Measurements from ENCODE around the gene ZC3H7B.

Gene ZC3H7B

DNA sequence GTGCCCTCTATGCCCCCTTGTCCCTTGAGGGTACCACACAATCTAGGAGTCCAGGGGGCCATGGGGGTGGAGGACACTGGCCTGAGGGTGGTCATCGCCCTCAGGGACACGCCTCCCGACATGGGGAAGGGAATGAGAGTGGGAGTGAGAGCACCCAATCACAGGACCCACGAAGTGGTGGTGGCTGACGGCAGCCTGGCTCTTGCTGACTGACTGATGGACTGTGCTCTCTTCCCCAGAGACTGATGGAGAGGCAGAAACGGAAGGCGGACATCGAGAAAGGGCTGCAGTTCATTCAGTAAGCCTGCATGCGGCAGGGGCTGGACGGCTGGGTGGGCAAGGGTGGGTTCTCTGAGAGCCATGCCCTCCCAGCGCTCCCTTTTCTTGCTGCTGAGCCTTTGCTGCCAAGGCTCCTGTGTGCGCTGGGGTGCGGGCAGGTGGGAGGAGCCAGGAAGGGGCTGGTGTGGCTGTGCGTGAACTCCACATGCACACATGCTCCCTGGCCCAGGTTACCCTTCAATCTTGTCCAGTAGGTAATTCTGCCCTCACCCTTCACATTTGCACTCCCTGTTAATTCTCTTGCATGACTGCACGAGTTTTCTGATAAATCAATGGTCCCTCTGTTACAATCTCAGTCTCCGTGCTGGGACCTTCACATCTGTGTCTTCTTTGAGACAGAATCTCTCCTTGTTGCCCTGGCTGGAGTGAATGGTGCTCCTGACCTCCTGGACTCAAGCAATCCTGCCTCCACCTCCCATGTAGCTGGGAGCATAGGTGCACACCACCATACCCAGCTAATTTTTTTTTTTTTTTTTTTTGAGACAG is 19.3 kb downstream of the ZC3H7B start:
- DNase-seq (ENCODE audit: low read depth, low spot score) = no peak

DNA sequence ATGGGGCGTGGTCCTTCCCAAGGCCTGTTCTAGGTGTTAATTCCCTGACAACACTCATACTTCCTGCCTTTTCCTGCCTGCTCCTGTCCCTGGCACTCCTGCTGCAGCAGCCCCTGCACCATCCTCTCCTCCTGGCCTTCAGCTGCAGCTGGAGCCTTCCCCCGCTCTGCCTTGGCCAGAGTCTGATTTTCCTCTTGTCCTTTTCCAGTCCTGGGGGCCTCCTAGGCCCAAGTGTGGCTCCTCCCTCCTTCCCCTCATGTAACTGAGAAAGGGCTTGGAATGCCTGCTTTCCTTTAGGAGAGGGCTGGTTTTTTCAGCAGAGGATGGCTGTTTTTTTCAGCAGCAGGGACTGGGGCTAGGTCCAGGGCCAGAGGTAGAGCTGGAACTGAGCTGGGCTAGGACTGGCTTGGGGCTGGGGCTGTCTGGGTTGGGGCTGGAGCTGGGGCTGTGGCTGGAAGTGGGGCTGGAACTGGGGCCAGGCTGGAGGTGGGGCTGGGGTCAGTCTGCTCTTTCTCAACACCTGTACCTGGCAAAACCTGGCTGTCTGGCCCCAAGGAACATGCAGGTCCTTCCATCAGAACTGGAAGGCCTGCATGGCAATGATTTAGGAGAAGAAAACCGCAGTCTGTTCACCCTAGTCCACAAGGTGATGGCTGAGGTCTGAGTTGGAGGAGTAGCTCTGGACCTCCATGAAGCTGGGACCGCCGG is 23.6 kb downstream of the ZC3H7B start:
- H3K27ac ChIP-seq = no peak overlapping the region
- DNase-seq (ENCODE audit: low read depth, low spot score) = no peak

More for the DNA sequence above, 19.3 kb downstream of the ZC3H7B start:
- no peak overlapping the region for H3K27ac ChIP-seq

DNA sequence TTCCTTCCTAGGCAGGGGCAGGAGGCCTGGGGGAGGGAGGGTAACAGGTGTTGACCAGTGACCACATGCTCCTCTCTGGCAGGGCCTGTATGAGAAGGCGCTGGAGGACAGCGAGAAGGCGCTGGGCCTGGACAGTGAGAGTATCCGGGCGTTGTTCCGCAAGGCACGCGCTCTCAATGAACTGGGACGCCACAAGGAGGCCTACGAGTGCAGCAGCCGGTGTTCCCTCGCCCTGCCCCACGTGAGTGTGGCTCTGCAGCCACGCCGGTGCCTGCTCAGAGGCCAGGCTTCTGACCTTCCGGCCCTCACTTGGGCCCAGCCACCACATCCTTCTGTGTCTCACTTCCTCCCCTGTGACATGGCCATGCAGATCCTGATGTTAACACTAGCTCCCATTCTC is 25.8 kb downstream of the ZC3H7B start:
- no peak for DNase-seq (ENCODE audit: low read depth, low spot score)
- no peak overlapping the region for H3K27ac ChIP-seq

DNA sequence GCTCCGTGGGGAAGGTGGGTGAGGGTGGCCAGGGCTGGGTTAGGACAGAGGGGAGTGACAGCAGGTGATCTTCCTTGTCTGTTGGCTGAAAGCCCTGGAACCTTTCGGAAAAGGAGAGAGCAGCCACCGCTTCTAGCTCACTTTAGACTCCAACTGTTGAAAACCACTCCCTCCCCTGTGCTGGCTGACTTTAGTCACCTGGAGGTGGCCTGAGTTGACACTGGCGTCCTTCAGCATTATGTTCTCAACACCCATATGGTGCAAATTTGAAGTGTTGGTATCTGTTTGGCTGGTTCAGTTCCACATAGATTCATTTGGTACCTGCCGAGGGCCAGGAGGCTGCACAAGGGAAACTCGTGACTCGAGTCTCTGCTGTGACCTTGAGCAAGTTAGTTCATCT is 28.8 kb downstream of the ZC3H7B start:
- DNase-seq (ENCODE audit: low read depth, low spot score) = no peak
- H3K27ac ChIP-seq = no peak overlapping the region

- H3K27ac ChIP-seq = no peak overlapping the region
- DNase-seq (ENCODE audit: low read depth, low spot score) = no peak
Measured at GRCh38 chr22:41332217-41332939, 31.1 kb downstream of the ZC3H7B start.

DNA sequence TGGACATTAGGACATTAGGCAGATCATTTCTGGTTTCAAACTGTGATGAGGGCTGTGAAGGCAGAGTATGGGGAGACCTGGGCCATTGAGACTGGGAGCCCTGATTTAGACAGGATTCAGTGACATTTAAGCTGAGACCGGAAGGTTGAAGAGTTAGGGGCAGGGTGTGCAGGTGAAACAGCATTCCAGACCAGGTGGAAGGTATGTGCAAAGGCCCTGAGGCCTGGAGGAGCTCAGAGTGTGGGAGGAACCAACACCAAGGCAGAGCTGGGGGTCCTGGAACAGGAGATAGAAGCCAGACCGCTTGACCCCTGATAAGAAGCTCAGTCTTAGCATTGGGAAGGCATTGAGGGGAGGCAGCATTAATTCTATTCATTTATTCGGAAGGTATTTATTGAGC is 32.5 kb downstream of the ZC3H7B start:
- H3K27ac ChIP-seq = no peak overlapping the region
- no peak for DNase-seq (ENCODE audit: low read depth, low spot score)

DNA sequence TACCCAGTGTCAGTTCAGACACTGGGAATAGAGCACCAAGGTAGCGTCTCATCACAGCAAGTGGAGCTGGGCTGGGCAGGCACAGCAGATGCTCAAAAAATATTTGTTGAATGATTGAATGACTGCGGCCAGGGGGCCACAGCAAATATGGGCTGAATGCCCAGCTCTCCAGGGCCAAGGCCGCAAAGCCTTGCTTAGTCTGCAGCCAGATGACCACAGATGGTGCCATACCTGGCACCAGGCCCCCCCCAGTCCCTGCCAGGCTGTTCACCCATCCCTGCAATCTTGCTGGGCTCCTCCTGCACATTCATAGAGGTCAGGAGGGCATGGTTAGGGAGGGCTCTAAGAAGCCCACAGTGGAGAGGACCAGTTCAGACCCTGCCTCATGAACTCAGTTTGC is 32.9 kb downstream of the ZC3H7B start:
- DNase-seq (ENCODE audit: low read depth, low spot score) = no peak
- no peak overlapping the region for H3K27ac ChIP-seq

GRCh38 chr22:41334951-41335635 is 33.8 kb downstream of the ZC3H7B start:
- H3K27ac ChIP-seq = no peak overlapping the region
- no peak for DNase-seq (ENCODE audit: low read depth, low spot score)

- DNase-seq (ENCODE audit: low read depth, low spot score) = no peak
- H3K27ac ChIP-seq = no peak overlapping the region
Measured at GRCh38 chr22:41338614-41339212, 37.4 kb downstream of the ZC3H7B start.

GRCh38 chr22:41339823-41340222 is 38.5 kb downstream of the ZC3H7B start:
- H3K27ac ChIP-seq = no peak overlapping the region
- DNase-seq (ENCODE audit: low read depth, low spot score) = no peak

GRCh38 chr22:41340357-41340756 is 39.0 kb downstream of the ZC3H7B start:
- no peak overlapping the region for H3K27ac ChIP-seq
- DNase-seq (ENCODE audit: low read depth, low spot score) = no peak

- no peak overlapping the region for H3K27ac ChIP-seq
- DNase-seq (ENCODE audit: low read depth, low spot score) = no peak
Measured at GRCh38 chr22:41341012-41341411, 39.7 kb downstream of the ZC3H7B start.

DNA sequence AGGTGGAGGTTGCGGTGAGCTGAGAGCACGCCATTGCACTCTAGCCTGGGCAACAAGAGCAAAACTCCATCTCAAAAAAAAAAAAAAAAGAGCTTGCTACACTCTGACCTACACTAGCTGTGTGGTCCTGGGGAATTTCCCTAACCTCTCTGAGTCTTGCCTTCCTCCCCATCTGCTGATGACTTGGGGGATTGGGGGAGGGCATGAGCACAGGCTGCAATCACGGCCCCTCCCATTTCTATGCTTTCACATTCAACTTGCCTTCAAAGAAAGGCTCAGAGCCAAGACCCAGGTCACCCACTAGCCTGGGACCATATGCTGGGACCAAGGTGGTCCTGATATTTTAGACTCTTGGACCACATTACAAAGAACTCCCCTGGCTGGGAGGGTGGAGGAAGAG is 40.7 kb downstream of the ZC3H7B start:
- no peak for DNase-seq (ENCODE audit: low read depth, low spot score)
- H3K27ac ChIP-seq = no peak overlapping the region

GRCh38 chr22:41343300-41343699 is 42.0 kb downstream of the ZC3H7B start:
- no peak overlapping the region for H3K27ac ChIP-seq
- no peak for DNase-seq (ENCODE audit: low read depth, low spot score)

GRCh38 chr22:41343717-41344116 is 42.4 kb downstream of the ZC3H7B start:
- no peak overlapping the region for H3K27ac ChIP-seq

GRCh38 chr22:41344189-41344788 is 43.0 kb downstream of the ZC3H7B start:
- no peak for DNase-seq (ENCODE audit: low read depth, low spot score)
- no peak overlapping the region for H3K27ac ChIP-seq

More at GRCh38 chr22:41343717-41344116, 42.4 kb downstream of the ZC3H7B start:
- DNase-seq (ENCODE audit: low read depth, low spot score) = no peak

GRCh38 chr22:41345807-41346335 is 44.5 kb downstream of the ZC3H7B start:
- H3K27ac ChIP-seq = no peak overlapping the region

DNA sequence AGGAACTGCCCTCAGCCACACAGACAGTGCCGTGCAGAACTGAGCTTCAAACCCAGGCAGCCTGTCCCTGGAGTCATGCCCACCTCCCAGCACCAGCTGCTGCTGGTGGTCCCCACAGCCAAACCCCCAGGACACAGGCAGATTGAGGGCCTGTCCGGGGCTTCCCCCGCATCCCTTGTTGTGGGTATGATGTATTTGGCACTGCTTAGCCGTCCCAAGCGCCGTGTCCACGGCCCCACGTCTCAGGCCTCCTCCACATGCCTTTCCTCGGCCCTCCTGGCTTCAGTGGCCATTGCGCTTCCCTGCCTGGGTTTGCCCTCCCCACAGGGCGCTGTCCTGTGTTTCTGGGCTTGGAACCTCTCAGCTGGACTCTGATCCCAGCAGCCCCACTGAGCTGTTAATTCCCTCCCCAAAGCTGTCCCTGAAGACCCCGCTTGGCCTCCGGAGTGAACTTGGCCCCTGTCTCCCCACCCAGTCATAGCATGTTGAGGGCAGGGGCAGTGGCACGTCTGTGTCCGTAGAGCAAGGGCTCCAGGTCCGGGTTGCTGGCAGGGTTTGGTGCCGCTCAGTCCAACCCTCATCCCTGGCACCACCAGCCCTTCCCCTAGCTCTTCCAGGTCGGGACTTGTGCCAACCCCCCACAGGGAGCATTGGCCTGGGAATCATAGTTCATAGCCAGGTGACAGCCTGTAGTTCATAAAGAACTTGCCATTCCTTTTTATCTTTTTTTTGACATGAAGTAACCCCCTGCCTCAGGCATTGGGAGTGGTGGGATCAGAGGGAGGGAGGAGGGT is 45.9 kb downstream of the ZC3H7B start:
- no peak for DNase-seq (ENCODE audit: low read depth, low spot score)

More at GRCh38 chr22:41345807-41346335, 44.5 kb downstream of the ZC3H7B start:
- DNase-seq (ENCODE audit: low read depth, low spot score) = no peak

More for the DNA sequence above, 45.9 kb downstream of the ZC3H7B start:
- no peak overlapping the region for H3K27ac ChIP-seq
